Posterior vena cava (tissue), 2 donors: Measurements from ENCODE around the gene TAF8. TPM values are rescaled to one million over a fixed set of nuclear protein-coding genes. Genes with fewer than 3 reads are reported as not detected.

ENCODE experiments used
- DNase-seq: peaks from one replicate; pipeline ENCODE4 v3.0.0-alpha.2; 2020; ENCODE audit warnings: low spot score
- intact Hi-C, 2 donors: fragments of 100-400 bp; cut with DNase I; formaldehyde crosslinking; loops; one replicate each; pipeline versions ENCODE4 v1.14.1 to v1.14.2; 2022 to 2023
- total RNA-seq, 2 donors: library from RNA; stranded (reverse); fragmentation: NEBNext Ultra II Directional; extraction: Animal tissue kit (Norgen Biotek cat#: 25700); gene quantifications; one replicate each; pipeline ENCODE4 v1.2.1, GENCODE V29; 2021
- donor health status: DM: yes; HTN: yes; CAD: no.
- donor health status: DM: yes; HTN: yes; CAD: no.

The TAF8 gene
- total RNA-seq, 2 donors from 2014 or later: 16.6 to 18.6 TPM

DNA sequence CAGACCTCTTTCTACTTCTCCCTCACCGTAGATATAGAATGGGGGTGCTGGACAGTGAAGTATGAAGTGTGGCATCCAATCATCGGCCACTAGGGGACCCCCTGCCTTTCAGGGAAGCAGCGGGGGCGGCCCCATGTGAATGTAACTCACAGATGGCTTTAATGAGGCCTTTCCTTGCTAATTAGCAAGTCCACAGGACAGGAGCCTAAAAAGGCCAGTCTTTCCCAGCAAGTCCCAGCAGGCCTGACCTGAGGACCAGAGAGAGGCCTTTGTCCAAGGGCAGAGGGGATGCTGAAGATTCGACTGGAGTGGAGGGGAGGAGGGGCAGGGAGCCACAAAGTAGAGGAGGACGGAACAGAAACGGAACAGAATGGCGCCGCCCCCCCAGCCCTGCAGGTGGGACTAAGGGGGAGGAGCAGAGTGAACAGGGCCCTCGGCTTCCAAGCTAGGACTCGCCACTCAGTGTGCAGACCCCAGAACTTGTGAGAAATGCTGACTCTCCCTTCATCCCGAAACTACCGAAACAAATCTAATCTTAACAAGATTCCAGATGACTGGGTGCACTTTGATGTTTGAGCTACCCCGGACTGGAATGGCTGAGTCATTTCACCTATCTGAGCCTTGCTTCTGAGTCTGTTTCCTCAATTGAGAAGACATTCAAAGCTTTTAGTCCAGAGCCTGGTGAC, 86.3 kb downstream of the TAF8 start:
- intact Hi-C loops: no loop called here
- no peak for DNase-seq

Other genes with a start within 250 kb of the TAF8 start
- 1 to 10 TPM; 2.7 to 3.1 TPM for gene USP49, start 155.1 kb upstream of the TAF8 start, total RNA-seq
- gene MED20, start 129.4 kb upstream of the TAF8 start, total RNA-seq: 10 to 100 TPM; 11.9 to 17.8 TPM
- gene BYSL, start 129.0 kb upstream of the TAF8 start, total RNA-seq: 10 to 100 TPM; 12.7 to 16.8 TPM
- 10 to 100 TPM; 47.7 to 53.3 TPM for gene CCND3, start 108.7 kb upstream of the TAF8 start, total RNA-seq
- 1 to 10 TPM; 2.3 to 5.5 TPM for gene C6orf132, start 92.1 kb downstream of the TAF8 start, total RNA-seq
- not detected for gene GUCA1A, start 122.8 kb downstream of the TAF8 start, total RNA-seq
- gene GUCA1B, start 144.4 kb downstream of the TAF8 start, total RNA-seq: 1 to 10 TPM in 1 of 2 donors, under 1 TPM in 1; 0.74 to 1.8 TPM
- 10 to 100 TPM; 22.5 to 26.8 TPM for gene MRPS10, start 167.3 kb downstream of the TAF8 start, total RNA-seq